DND-41 (cell line): ENCODE results near the gene SHANK1.

Experiments
- ATAC-seq: fragments of 200-7000 bp; cut with Tn5 transposase; 3 replicates; pipeline ENCODE4 v1.9.1; 2021; ENCODE audit warnings: low read depth; ENCODE audit not compliant: insufficient read depth
- DNase-seq: peaks from one replicate; pipeline ENCODE4 v3.0.0-alpha.2; 2020
- H2AFZ ChIP-seq: 2 replicates; pipeline ENCODE4 v1.6.0; 2012; ENCODE audit warnings: low read depth, low read length
- H3K27ac ChIP-seq: 2 replicates; pipeline ENCODE4 v1.5.1; 2012; ENCODE audit warnings: low read length, inconsistent platforms
- H3K27me3 ChIP-seq: fragments of 200-600 bp; sonication (generic); 2 replicates; pipeline ENCODE4 v1.6.0; 2012; ENCODE audit warnings: low read length, mild to moderate bottlenecking, inconsistent platforms; ENCODE audit not compliant: insufficient read depth, poor library complexity
- H3K36me3 ChIP-seq: 2 replicates; pipeline ENCODE4 v1.5.1; 2012; ENCODE audit warnings: low read length, inconsistent platforms; ENCODE audit not compliant: insufficient read depth
- H3K4me1 ChIP-seq: 2 replicates; pipeline ENCODE4 v1.5.1; 2012; ENCODE audit warnings: mild to moderate bottlenecking, low read length; ENCODE audit not compliant: insufficient read depth
- H3K4me2 ChIP-seq: 2 replicates; pipeline ENCODE4 v1.6.0; 2012; ENCODE audit warnings: mild to moderate bottlenecking, moderate library complexity, low read length, inconsistent platforms; ENCODE audit not compliant: insufficient read depth
- H3K4me3 ChIP-seq, 2 experiments: fragments of 200-600 bp in 1 of 2; shearing (Covaris generic) in 1 of 2; 2 replicates each; pipeline ENCODE4 v1.5.1; 2012 to 2016; ENCODE audit warnings: inconsistent platforms in 2 of 2, low read length in 2 of 2, mild to moderate bottlenecking in 2 of 2, low read depth in 1 of 2, moderate library complexity in 1 of 2
- H3K79me2 ChIP-seq: 2 replicates; pipeline ENCODE4 v1.6.0; 2012; ENCODE audit warnings: low read length, inconsistent platforms; ENCODE audit not compliant: insufficient read depth
- H3K9ac ChIP-seq: 2 replicates; pipeline ENCODE4 v1.6.0; 2012; ENCODE audit warnings: low read depth, mild to moderate bottlenecking, inconsistent platforms, low read length, moderate library complexity
- H3K9me3 ChIP-seq: 2 replicates; pipeline ENCODE4 v1.5.1; 2012; ENCODE audit warnings: low read length, moderate library complexity, mild to moderate bottlenecking, inconsistent platforms; ENCODE audit not compliant: insufficient read depth, severe bottlenecking
- H4K20me1 ChIP-seq: 2 replicates; pipeline ENCODE4 v1.6.0; 2012; ENCODE audit warnings: low read length; ENCODE audit not compliant: insufficient read depth
- CTCF ChIP-seq: IDR thresholded peaks from 2 replicates; pipeline ENCODE4 v1.5.1; 2012; ENCODE audit warnings: borderline replicate concordance, low read length, moderate library complexity, mild to moderate bottlenecking; ENCODE audit not compliant: poor library complexity, severe bottlenecking; ENCODE audit errors: extremely low read depth
- EZH2 ChIP-seq: IDR thresholded peaks from 3 replicates; pipeline ENCODE4 v1.6.1; 2012; ENCODE audit warnings: borderline replicate concordance, low read depth, mild to moderate bottlenecking, moderate library complexity, low read length, inconsistent platforms; ENCODE audit not compliant: severe bottlenecking

Gene SHANK1

GRCh38 chr19:50668416-50668815 is 51.2 kb downstream of the SHANK1 start:
- no peak overlapping the region for H3K27ac ChIP-seq
- H3K4me3 ChIP-seq: no peak overlapping the region
- no peaks in the 10 kb centered on the region for H3K36me3 ChIP-seq
- no peak for DNase-seq
- H4K20me1 ChIP-seq: no peaks in the 10 kb centered on the region
- TF ChIP-seq EZH2 (no peak), CTCF (no peak)
- H3K9ac ChIP-seq: no peak overlapping the region
- H3K79me2 ChIP-seq: no peaks in the 10 kb centered on the region
- H3K4me1 ChIP-seq: no peaks in the 10 kb centered on the region
- H3K9me3 ChIP-seq: no peaks in the 10 kb centered on the region
- H3K4me2 ChIP-seq: no peak overlapping the region
- no peak overlapping the region for H2AFZ ChIP-seq
- no peak for ATAC-seq
- H3K27me3 ChIP-seq: no peaks in the 10 kb centered on the region

GRCh38 chr19:50667759-50668231 is 51.8 kb downstream of the SHANK1 start:
- H3K4me1 ChIP-seq: no peaks in the 10 kb centered on the region
- no peaks in the 10 kb centered on the region for H4K20me1 ChIP-seq
- DNase-seq (no peak), ATAC-seq (no peak)
- H3K36me3 ChIP-seq: no peaks in the 10 kb centered on the region
- no peak overlapping the region for H3K4me3 ChIP-seq
- H3K4me2 ChIP-seq: no peak overlapping the region
- H3K79me2 ChIP-seq: no peaks in the 10 kb centered on the region
- H3K27ac ChIP-seq: no peak overlapping the region
- no peaks in the 10 kb centered on the region for H3K9me3 ChIP-seq
- H3K27me3 ChIP-seq: no peaks in the 10 kb centered on the region
- no peak overlapping the region for H3K9ac ChIP-seq
- TF ChIP-seq EZH2 (no peak), CTCF (no peak)
- H2AFZ ChIP-seq: no peak overlapping the region

- H3K4me3 ChIP-seq: no peak overlapping the region
- no peak for TF ChIP-seq CTCF
- TF ChIP-seq EZH2: no peak
- no peak overlapping the region for H3K4me2 ChIP-seq
- no peak overlapping the region for H3K27ac ChIP-seq
- H3K27me3 ChIP-seq: no peaks in the 10 kb centered on the region
- no peak overlapping the region for H3K9ac ChIP-seq
- DNase-seq (no peak), ATAC-seq (no peak)
- no peaks in the 10 kb centered on the region for H3K36me3 ChIP-seq
- H3K79me2 ChIP-seq: no peaks in the 10 kb centered on the region
- no peaks in the 10 kb centered on the region for H3K9me3 ChIP-seq
- H3K4me1 ChIP-seq: no peaks in the 10 kb centered on the region
- H2AFZ ChIP-seq: no peak overlapping the region
- no peaks in the 10 kb centered on the region for H4K20me1 ChIP-seq
Observed at GRCh38 chr19:50667177-50667758, 52.3 kb downstream of the SHANK1 start.
